ENCODE measurements around the gene GABBR1.

Gene GABBR1

DNA sequence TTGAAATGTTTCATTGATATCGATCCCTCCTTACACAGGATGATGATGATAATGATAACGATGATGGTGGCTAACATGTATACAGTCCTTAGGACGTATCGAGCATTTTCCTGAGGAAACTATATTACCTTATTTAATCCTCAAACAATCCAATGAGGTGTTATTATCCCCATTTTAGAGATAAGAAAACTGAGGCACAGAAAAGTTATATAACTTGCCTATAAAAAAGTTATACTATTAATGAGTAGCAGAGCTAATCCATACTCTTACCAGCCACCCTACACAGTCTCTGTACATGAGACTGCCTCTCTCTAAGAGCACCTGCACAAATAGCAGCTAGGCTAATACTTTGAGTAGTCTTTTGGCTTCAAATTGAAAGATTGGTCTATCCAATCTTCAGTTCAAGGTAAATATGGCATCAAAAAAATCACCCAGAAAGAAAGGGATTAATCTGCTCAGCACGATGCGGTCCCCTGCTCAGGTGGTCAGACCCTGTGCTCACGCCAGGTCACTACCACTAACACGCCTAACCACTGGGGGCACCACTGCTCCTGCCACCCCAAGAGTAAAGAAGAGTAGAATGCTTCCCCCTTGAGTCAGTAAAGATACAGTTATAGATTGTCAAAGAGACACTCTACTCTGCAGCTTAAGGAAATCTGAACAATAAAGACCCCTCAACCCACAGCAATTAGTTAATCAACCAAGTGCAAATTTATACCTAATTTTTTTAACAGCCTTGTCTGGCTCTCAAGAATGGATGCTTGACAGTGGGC is 15.0 kb downstream of the GABBR1 start:
- no peak for DNase-seq

DNA sequence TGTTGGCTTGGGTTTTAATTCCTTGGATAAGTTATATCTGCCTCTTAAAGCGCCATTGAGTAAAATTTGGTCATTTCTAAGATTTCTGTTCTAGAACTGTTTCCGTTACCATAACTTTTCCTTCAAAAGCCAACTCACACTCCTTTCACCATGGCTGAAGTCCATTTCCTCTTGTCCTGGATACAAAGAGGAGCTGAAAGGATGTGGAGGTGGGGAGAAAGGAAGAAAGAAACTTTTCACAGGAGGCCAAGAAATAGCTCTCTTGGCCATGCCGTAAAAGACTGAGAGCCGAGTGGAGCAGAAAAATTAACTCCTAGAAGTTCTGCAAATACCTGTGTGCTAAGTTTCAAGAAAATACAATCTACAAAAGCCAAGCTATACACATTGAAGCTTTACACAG is 21.6 kb downstream of the GABBR1 start:
- DNase-seq: no peak

DNA sequence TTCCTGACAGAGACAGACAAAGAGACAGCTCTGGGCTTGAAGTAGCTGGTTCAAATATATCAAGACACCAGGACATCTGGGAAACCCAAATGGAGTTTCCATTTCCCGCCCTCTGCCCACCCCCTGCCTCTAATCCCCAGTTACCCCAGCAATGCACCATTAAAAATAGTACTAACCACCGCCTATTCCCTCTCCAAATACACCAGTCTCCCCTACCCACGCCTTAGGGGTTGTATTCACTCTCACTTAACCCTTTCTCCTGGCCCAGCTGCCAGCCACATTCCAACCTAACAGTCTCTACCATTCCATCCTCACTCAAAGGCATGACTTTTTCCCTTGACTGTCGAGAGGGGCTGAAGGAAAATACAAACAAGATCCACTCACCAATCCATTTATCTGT is 22.4 kb downstream of the GABBR1 start:
- DNase-seq: no peak

DNA sequence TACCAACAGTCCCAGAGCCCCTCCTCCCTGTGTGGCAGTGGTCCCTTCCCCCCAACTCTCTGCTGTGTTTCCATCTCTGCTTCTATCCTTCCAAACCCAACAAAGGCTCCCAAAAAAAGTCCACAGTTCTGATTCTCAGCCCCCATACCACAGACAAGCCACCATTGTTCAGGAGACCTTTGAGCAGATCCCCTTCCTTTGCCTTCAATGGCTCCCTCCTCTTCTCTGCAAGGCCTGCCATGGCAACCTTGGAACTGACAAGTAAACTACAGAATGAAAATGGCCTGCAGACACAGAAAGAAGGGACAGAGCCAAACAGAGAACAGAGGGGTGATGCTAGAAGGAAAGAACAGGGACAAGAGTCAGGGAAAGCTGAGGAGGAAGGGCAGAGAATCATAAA is 24.9 kb downstream of the GABBR1 start:
- DNase-seq: no peak

DNA sequence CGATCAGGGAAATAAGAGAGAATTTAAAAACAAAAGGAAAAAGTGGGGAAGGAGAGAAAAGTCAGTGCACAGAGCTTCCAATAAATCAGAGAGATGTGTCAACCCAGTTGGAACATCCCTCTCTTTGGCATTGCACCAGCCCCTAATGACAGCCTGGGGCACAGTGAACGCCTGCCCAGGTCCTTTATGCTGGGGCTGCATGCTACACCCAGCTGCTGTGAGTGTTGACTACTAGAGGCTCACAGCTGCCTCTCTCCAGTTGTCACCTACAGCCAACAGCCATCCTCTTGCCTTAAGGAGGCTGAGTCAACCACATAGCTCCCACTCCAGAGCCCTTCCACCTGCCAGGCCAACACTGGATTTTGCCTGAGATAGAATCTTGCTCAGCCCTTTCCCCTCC is 29.1 kb downstream of the GABBR1 start:
- no peak for DNase-seq

DNA sequence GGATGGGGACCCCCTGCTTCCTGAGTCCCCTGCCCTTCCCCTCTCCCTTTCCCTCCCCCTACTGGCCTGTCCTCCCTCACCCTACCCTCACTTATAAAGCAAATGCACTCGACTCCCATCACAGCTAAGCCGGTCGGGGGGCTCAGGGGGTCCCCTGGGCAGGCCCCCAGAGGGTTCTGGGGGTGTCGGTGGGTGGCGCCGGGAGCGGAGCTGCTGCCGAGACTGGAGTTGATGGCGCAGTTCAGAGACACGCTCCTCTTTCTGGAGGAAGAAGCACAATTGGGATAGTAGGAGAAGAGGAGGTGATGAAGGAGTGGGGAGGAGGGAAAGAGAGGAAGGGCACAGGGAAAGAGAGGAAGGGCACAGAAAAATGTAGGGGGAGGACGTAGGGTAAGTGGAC is 29.5 kb downstream of the GABBR1 start:
- no peak for DNase-seq

DNA sequence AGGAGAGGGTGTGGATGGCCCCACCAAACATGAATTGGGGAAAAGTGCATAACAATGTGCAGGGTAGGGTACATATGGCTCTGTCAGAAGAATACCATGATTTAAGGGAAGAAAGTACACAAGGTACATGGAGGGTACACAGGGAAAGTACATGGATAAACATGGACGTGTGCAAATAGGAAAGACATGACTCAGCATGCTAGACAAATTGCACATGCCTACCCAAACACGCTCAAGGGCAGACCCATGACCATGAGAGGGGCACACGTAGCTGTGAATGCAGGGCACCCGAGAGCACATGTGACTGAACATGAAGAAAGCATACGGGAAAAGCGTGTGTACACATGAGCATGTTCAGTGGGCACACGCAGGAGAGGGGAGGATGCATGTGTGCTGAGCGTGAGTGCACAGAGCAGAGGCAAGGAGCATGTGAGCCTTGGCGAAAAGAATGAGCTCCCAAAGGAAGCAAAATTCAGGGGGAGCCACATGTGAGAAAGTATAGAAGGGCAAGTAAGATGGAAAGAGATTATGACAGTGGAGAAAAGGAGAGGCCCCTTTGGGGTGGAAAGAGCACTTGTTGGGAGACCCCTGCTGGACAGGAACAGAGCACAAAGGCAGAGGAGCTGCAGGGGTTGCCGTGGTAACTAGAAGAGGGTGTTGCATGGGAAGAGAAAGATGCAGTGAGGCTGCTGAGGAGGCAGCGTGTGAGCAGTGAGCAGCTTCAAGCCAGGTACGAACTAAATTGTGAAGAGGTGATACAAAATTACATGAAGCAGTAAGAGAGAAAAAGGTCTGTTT is 30.2 kb downstream of the GABBR1 start:
- DNase-seq: peak in 1 of 2 experiments; percentile 48

DNA sequence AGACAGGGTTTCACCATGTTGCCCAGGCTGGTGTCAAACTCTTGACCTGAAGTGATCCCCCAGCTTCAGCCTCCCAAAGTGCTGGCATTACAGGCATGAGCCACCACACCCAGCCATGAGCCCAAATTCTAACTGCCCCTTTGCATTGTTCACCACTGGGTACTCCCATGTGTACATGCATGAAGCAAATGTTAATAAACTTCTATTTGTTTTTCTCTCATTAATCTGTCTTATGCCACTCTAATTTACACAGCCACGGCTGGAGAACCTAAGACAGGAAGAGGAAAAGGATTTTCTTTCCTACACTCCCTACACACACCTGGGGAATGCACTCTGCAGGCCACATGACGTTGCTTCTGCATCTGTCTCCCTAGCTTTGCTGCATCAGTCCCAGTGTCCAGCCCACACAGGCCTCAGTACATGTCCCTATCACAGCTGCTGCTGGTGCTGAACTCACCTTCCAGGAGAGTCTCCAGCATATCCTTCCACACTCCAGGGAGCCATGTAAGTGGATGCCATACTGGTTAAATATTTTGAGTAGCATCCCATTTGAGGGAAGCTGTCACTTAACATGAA is 34.7 kb downstream of the GABBR1 start:
- DNase-seq: no peak

DNA sequence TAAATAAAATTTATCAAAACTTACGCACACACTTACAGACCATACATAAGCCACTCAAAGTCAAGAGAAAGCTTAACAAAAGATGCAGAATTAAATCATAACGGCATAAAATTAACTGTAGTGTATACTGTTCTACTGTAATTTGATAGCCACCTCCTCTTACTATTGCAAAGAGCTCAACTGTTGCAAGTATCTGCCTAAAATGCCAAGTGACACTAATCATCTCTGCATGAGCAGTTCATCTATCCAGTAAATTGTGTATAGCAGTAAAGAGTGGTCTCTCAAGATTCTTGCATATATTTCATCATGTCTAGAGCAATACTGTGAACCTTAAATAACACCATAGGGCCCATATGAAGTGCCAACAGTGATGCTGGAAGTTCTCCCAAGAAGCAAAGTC is 35.8 kb downstream of the GABBR1 start:
- DNase-seq: no peak

DNA sequence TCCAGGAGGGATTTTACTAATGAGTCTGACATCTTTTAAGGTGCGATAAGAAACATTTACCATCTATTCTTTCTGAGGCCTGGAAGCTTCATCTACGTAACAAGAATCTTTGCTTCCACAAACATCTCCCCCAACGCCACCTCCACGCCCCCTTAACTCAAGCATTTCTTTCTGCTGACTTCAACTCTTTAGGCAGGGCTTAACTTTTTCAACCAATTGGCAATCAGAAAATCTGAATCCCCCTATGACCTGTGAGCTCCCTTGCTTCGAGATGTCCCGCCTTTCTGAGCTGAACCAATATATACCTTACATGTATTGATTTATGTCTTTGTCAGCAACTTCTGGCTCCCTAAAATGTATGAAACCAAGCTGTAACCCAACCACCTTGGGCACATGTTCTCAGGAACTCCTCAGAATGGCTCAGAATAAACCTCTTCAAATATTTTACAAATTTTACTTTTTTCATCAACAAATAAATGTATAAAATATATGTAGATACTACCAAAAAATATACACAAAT is 36.5 kb downstream of the GABBR1 start:
- DNase-seq: no peak

DNA sequence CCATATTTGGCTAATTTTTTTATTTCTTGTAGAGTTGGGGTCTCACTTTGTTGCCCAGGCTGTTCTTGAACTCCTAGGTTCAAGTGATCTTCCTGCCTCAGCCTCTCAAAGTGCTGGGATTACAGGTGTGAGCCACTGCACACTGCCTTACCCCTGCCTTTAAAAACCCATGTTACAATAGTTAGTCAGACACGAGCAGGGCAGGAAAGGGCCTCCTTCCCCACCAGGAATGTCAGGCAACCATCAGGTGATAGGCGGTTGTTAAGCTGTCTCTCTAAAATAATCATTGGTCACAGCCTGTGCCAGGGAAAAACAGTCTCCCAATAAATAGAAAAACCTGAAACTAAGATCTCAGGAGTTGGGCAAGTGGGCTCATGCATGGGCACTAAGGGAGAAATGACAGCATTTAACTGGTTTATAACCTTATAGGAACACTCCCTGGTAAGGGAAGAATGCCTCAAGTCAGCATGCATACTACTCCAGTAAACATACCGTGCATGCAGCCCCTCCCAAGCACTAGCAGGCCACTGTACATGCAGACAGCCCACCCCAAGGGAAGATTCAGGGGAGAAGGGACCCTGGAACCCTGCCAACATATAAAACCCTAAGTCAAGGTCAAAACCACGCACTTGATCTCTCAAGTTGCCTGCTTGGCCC is 39.7 kb downstream of the GABBR1 start:
- DNase-seq: no peak

DNA sequence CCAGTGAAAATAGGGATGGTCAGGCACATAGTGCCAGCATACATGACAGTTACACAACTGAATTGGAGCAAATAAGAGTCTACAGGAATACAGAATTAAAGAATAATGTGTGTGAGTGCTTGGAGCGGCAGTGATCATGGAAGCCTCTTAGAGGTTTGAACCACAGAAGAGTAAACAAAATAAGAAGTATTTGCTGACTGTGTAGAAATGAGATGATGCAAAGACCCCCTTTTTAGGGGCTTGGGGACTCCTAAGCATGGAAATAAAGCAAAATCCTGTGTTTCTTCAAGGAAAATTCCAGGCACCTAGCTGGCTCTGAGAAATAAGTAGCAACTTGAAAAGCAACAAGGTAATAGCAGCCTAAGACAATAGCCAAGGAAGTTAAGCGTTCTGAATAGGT is 41.3 kb downstream of the GABBR1 start:
- no peak for DNase-seq

DNA sequence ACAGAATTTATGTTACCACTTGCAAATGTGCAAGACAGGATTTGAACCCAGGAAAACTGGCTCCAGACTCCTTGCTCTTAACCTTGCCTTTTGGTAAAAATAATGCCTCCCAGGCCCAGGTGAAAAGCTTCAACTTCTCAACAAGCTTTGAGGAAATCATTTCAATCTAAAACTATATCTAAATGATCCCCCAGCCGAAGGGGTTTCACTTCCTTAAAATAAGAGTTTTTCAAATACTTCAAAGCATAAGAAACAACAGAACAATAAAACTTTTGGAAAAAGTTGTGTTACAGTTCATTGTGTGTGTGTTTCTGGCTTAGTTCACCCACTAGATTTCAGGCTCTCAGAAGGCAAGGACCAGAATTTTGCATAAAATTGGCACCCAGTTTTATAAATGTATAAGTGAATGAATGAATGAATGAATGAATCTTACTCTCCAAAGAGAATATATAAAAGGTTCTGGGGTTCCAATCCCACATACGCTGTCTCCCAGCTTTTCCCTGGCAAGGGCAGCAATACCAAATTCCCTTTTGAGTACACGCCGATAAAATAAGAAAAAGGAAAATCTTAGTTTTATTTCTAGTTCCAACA is 42.7 kb downstream of the GABBR1 start:
- DNase-seq: no peak

DNA sequence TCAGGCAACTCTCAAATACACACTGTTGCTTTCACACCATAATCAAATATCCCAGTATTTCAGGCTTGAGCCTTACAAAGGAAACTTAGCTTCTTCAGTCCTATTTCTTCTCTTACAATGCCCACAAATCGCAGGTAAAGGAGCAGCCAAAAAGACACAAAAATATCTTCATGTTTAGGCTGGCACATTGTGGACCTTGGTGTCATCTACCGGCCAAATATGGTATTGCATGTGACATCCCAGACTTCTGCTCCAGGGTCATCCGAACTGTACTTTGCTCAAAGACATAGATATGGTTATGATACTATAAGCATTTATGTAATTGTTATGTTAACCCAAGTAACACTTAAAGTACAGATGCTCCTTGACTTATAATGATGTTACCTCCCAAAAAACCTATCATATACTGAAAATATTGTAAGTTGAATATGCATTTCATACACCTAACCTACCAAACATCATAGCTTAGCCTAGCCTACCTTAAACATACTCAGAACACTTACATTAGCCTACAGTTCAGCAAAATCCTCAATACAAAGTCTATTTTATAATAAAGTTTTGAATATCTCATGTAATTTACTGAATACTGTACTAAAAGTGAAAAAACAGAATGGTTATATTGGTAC is 43.4 kb downstream of the GABBR1 start:
- peak in 1 of 2 experiments; percentile 31 for DNase-seq

DNA sequence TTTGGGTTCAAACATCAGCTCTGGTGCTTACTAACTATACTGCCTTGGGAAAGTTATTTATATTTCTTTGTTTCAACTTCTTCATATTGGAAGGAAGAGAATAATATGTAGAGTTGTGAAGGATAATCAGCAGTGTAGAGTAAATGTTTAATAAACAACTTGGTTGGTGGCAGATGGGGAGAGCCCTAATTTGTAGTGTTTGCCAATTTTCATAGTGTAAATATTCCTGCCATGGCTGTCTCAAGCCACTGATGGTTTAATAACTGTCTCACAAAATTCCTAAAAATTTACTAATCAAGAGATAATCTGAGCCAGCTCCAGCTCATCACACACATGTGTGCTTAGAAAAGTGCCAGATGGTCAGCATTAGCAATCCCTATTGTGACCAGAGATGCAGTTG is 48.2 kb downstream of the GABBR1 start, which contains the start of gene OR2H2:
Gene OR2H2, plus strand, starts transcription at position 301 of the 400 bp plus-strand sequence. CDS start 2,824 bp downstream, outside the sequence.
- DNase-seq: peak in 1 of 2 experiments; percentile 15

DNA sequence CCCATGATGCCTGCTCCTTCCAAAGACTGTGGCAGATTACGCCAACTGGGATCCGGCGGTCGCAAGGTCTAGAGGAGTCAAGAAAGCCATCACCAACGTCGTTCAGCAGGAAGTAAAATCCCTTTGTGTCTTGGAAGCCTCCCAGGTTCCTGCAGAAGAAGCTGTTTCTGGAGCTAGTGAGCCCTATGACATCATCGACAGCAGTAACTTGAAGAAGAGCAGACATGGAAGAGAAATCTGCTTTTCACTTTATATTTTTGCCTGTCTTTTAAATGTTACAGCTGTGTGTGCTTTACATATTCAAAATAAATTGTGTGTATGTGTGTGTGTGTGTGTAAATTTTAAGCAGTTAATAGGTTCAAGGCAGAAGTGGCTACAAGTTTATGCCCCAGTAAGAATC is 55.4 kb downstream of the GABBR1 start:
- DNase-seq: no peak

DNA sequence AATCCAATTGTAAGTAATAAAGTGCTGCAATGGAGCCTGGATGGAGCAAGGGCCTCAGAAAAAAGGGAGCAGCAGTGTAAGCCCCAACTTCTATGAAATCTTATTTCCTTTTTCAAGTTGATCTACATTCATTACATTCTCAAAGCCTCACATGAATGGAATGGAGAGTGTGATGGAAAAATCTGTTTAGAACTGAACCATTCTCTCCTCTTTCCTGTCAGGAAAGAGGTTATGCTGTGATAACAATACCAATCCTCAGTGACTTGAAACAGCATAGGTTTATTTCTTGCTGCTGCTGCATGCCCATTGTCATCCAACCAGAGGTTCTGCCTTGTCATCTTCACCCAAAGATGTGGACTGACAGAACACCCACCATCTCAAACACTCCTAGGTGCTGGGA is 56.9 kb downstream of the GABBR1 start:
- no peak for DNase-seq

DNA sequence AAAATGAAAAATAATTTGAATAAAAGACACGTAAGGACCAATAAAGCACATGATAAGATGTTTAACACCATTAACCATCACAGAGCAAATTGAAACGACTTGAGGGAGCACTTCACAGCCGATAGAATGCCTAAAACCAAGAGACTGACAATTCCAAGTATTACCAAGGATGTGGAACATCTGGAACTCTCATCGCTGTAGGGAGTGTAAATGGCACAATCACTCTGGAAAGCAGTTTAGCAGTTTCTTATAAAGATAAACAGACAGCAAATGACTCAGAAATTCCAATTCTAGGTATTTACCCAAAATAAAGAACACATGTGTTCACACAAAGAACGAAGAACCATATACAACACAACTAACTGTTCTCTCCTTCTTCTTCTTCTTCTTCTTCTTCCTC is 65.0 kb downstream of the GABBR1 start:
- no peak for DNase-seq

DNA sequence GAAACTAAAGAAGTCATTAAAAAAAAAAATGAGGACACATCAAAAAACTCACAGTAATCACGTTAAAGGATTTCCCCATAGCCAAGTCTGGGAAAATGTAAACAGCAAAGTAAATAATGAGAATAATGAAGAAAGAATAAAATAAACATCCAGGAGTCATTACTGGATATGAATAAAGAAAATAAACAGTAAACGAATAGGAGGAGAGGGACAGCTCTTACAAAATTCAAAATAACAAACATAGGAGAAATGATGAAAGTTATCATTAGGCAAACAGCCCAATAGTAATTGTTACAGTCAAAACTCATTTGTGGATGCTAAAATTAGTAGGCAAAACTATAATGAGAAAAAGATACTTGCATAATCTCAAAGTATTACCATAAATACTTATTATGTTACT is 65.4 kb downstream of the GABBR1 start:
- no peak for DNase-seq

DNA sequence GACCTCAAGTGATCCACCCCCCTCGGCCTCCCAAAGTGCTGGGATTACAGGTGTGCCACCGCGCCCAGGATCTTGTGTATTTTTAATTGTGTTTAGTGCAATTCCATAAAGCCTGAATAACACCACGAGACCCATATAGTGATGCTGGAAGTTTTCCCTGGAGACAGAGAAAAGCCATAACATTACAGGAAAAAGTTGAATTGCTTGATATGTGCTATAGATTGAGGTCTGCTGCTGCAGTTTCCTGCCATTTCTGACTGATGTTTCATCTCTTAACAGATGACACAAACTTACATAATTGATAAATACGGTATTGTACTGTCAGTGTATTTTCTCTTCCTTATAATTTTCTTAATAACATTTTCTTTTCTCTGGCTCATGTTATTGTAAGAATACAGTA is 66.1 kb downstream of the GABBR1 start:
- DNase-seq: no peak

DNA sequence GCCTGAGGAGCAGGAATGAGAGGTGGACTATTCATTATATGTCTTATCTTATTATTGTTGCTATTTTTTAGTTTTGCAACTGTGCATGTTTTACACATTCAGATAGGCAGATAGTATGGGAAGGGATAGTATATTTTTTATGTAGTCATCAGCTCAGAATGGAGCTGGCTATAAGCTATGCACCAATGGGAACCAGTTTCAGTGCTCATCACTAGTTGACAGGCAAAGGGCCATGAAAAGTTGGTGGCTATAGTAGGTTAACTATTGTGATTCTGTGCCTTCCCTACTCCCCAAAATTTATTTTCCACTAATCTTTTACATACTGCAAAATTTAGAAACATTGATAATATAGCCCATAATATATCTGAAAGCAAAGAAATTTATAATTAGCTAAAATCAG is 68.1 kb downstream of the GABBR1 start:
- DNase-seq: no peak

DNA sequence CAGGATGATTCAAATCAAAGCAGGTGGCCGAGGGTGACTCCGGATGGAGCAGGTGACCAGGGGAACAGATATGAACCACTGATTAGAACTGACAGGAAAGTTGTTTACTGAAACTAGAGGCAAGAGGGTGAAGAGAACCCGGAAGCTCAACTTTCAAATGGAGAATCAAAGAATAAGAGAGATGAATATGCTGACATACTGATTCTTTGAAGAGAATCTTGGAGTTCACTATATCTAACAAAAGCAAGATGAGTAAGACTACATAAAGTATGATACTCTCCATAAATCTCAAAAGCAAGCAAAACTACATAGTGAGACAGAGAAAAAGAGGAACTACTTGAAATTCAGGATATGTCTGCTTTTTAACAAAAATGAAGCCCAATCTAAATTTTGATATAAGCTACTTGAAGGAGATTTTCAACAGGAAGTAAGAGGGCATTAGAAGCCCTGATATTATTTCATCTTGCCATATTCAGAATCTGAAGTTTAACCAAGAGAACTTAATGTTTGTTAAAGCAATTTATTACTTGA is 69.5 kb downstream of the GABBR1 start:
- no peak for DNase-seq

All from NCI-H524 (cell line).